Measurements from ENCODE around the gene PCED1B. TPM values are rescaled to one million over a fixed set of nuclear protein-coding genes. Genes with fewer than 3 reads are reported as not detected.

Gene PCED1B
- total RNA-seq, 1 experiment from 2014 or later, result 0.86 TPM

- Histone ChIP-seq H3K36me3 (ENCODE audit: control insufficient read depth in 1 of 2, insufficient read depth in 2 of 2, low read length in 2 of 2) (no peaks in the 10 kb centered on the region), H4K20me1 (ENCODE audit: insufficient read depth) (no peaks in the 10 kb centered on the region), H3K79me2 (ENCODE audit: insufficient read depth, low read length) (no peaks in the 10 kb centered on the region), H3K27me3 (ENCODE audit: insufficient read depth, low read length) (no peaks in the 10 kb centered on the region), H3K4me3 (replicated peaks in 1 of 2; ENCODE audit: low read depth in 1 of 2, low read length in 2 of 2) (no peak overlapping the region), H3K27ac (ENCODE audit: low read depth, low read length) (no peak overlapping the region), H3K4me2 (ENCODE audit: low read length) (no peak overlapping the region), H3K9me2 (ENCODE audit: insufficient read depth) (no peaks in the 10 kb centered on the region), H3K9ac (ENCODE audit: low read length) (no peak overlapping the region), H3K9me3 (ENCODE audit: control insufficient read depth in 1 of 2, insufficient read depth in 1 of 2, low read depth in 1 of 2, low read length in 2 of 2) (no peaks in the 10 kb centered on the region), H3K4me1 (ENCODE audit: control insufficient read depth in 1 of 2, insufficient read depth in 2 of 2, low read length in 2 of 2) (peaks cover 2 to 20% of the 10 kb centered on the region in 2 experiments), H2AFZ (ENCODE audit: low read depth, low read length, poor library complexity, severe bottlenecking) (no peak overlapping the region)
- ChIA-PET RAD21 (ENCODE audit: low non-redundant PET in 1 of 2, low total read pairs in 2 of 2, uncharacterized antibody in 2 of 2, unreplicated experiment in 2 of 2) (no interaction called here), CTCF (no interaction called here), POLR2A (no interaction called here)
- BruUV-seq (replicated peaks), result no TSS peak
- TF ChIP-seq CTCF (IDR thresholded peaks at IDR 0.05 in 2 of 3, conservative IDR thresholded peaks at IDR 0.05 in 1 of 3; ENCODE audit: borderline replicate concordance in 1 of 3, insufficient read depth in 1 of 3, low read depth in 2 of 3, low read length in 2 of 3) (no peak), ATF3 (IDR thresholded peaks at IDR 0.05) (no peak), CEBPB (IDR thresholded peaks at IDR 0.05; ENCODE audit: low read depth) (no peak), POLR2AphosphoS5 (IDR thresholded peaks at IDR 0.05; ENCODE audit: low read depth, low read length) (no peak), REST (IDR thresholded peaks at IDR 0.05; ENCODE audit: low read depth) (no peak), MAX (IDR thresholded peaks at IDR 0.05) (no peak), TCF7L2 (IDR thresholded peaks at IDR 0.05; ENCODE audit: borderline replicate concordance, extremely low read depth, insufficient read depth, insufficient read length) (no peak), EZH2phosphoT487 (IDR thresholded peaks at IDR 0.05; ENCODE audit: borderline replicate concordance) (no peak), ZFX (IDR thresholded peaks at IDR 0.05) (no peak), ZNF274 (IDR thresholded peaks at IDR 0.05; ENCODE audit: low read depth, low read length) (no peak)
- intact Hi-C loops (cut with micrococcal nuclease), result no loop called here
- ATAC-seq, result no peak
- DNase-seq (ENCODE audit: low read depth, low spot score), result no peak
These were observed 11.6 kb downstream of the PCED1B start for GRCh38 chr12:47091009-47091408.

All from HCT116 (cell line).